CD8-positive, alpha-beta memory T cell (primary cell): Measurements from ENCODE around the gene OR10G3. TPM values are rescaled to one million over a fixed set of nuclear protein-coding genes. Genes with fewer than 3 reads are reported as not detected.
"Not testable (repeated sequence)": the region's sequence is repeated elsewhere in the genome, so short reads cannot be mapped to it uniquely, and the experiment has no call there.

Experiments used
- CTCF ChIA-PET: fragments of 350-600 bp; sonication (Branson Sonifier 250); formaldehyde crosslinking; loops from one replicate; lab custom pipeline; 2021; ENCODE audit warnings: antibody characterized with exemption; lab: Charles Lee
- POLR2A ChIA-PET: fragments of 350-600 bp; sonication (Branson Sonifier 250); formaldehyde crosslinking; loops from one replicate; lab custom pipeline; 2021; ENCODE audit warnings: antibody characterized with exemption; lab: Charles Lee
- DNase-seq, 5 donors: peaks; one replicate each; pipeline versions ENCODE4 v3.0.0 to v3.0.0-alpha.2; 2020 to 2022; ENCODE audit warnings: mixed read lengths in 1 of 5
- H3K27ac ChIP-seq: one replicate; pipeline ENCODE4 v1.7.0; 2013; ENCODE audit warnings: low read depth, mild to moderate bottlenecking, low read length, moderate library complexity
- H3K27me3 ChIP-seq: 2 replicates; pipeline ENCODE4 v1.7.0; 2013; ENCODE audit warnings: low read length, mild to moderate bottlenecking; ENCODE audit not compliant: insufficient read depth, poor library complexity, severe bottlenecking
- H3K36me3 ChIP-seq: 2 replicates; pipeline ENCODE4 v1.7.0; 2013; ENCODE audit warnings: mild to moderate bottlenecking, low read length, moderate library complexity; ENCODE audit not compliant: insufficient read depth
- H3K4me1 ChIP-seq: 2 replicates; pipeline ENCODE4 v1.7.0; 2013; ENCODE audit warnings: mild to moderate bottlenecking, low read length, moderate library complexity; ENCODE audit not compliant: insufficient read depth
- H3K4me3 ChIP-seq: 2 replicates; pipeline ENCODE4 v1.7.0; 2013; ENCODE audit warnings: mild to moderate bottlenecking, low read length
- H3K9me3 ChIP-seq: 2 replicates; pipeline ENCODE4 v1.7.0; 2013; ENCODE audit warnings: mild to moderate bottlenecking, low read length
- H3K27ac Mint-ChIP-seq, 8 donors: one replicate each; pipeline ENCODE4 v1.8.0; 2020 to 2021; ENCODE audit warnings: mixed read lengths in 8 of 8, mild to moderate bottlenecking in 6 of 8, inconsistent platforms in 3 of 8, moderate library complexity in 3 of 8
- H3K27me3 Mint-ChIP-seq, 2 donors: one replicate each; pipeline ENCODE4 v1.8.0; 2020 to 2021; ENCODE audit warnings: mixed read lengths in 2 of 2, mild to moderate bottlenecking in 1 of 2, moderate library complexity in 1 of 2
- H3K36me3 Mint-ChIP-seq, 3 donors: one replicate each; pipeline ENCODE4 v1.8.0; 2020 to 2021; ENCODE audit warnings: mixed read lengths in 3 of 3, inconsistent platforms in 1 of 3, mild to moderate bottlenecking in 1 of 3
- H3K4me1 Mint-ChIP-seq, 3 donors: one replicate each; pipeline ENCODE4 v1.8.0; 2020 to 2021; ENCODE audit warnings: mixed read lengths in 3 of 3, inconsistent platforms in 1 of 3, mild to moderate bottlenecking in 1 of 3
- H3K4me3 Mint-ChIP-seq, 7 donors: one replicate each; pipeline ENCODE4 v1.8.0; 2020 to 2021; ENCODE audit warnings: mixed read lengths in 7 of 7, mild to moderate bottlenecking in 6 of 7, moderate library complexity in 4 of 7, inconsistent platforms in 2 of 7
- H3K9me3 Mint-ChIP-seq, 5 donors: one replicate each; pipeline ENCODE4 v1.8.0; 2020 to 2022; ENCODE audit warnings: mixed read lengths in 5 of 5, mild to moderate bottlenecking in 3 of 5, moderate library complexity in 2 of 5, inconsistent platforms in 1 of 5
- polyA plus RNA-seq: library from polyadenylated mRNA; unstranded; fragments of 300-500 nt; fragmentation: Illumina TruSeq; gene quantifications from one replicate; pipeline ENCODE4 v1.2.3, GENCODE V29; 2021
- total RNA-seq, 2 experiments: library from RNA; stranded (reverse); gene quantifications; one replicate each; pipeline ENCODE4 v1.2.3, GENCODE V29; 2021

The OR10G3 gene, protein sequence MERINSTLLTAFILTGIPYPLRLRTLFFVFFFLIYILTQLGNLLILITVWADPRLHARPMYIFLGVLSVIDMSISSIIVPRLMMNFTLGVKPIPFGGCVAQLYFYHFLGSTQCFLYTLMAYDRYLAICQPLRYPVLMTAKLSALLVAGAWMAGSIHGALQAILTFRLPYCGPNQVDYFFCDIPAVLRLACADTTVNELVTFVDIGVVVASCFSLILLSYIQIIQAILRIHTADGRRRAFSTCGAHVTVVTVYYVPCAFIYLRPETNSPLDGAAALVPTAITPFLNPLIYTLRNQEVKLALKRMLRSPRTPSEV
- total RNA-seq = not detected
- polyA plus RNA-seq = not detected

DNA sequence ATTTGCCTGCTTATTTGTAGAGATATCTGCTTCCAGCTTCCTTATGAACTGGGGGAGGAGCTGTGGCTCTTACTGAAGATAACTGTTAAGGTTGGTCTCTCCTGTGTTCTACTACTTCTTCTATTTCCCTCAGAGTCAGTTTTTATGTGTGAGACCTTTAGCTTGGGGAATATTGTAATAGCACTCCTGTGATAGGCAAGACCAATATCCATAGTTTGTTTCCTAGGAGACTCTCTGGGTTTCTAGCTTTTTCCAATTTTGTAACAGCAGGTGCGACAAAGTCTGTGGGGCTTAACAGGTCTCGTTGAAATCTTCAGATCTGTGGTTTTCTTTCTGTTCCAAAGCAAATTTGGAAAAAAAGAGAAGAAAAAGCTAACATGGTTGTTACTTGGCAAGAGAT lies at the start of gene OR10G3:
Gene OR10G3 (minus strand): TSS at position 101 of the 400 bp plus-strand sequence. CDS start 9,332 bp downstream, outside the sequence.
- H3K27ac ChIP-seq = no peak within 1 kb of the TSS
- H3K9me3 ChIP-seq = no peaks in the 10 kb centered on the region
- ChIA-PET POLR2A (no interaction called here), CTCF (no interaction called here)
- Mint-ChIP-seq H3K4me1 (no peaks in the 10 kb centered on the region), H3K4me3 (no peak within 1 kb of the TSS), H3K27ac (peak within 1 kb of the TSS in 1 of 8 donors; percentile 48), H3K36me3 (no peaks in the 10 kb centered on the region), H3K9me3 (no peaks in the 10 kb centered on the region), H3K27me3 (peaks cover 5 to 31% of the 10 kb centered on the region in 2 donors)
- H3K27me3 ChIP-seq = no peaks in the 10 kb centered on the region
- H3K4me1 ChIP-seq = no peaks in the 10 kb centered on the region
- DNase-seq = no peak
- H3K36me3 ChIP-seq = no peaks in the 10 kb centered on the region
- no peak within 1 kb of the TSS for H3K4me3 ChIP-seq

DNA sequence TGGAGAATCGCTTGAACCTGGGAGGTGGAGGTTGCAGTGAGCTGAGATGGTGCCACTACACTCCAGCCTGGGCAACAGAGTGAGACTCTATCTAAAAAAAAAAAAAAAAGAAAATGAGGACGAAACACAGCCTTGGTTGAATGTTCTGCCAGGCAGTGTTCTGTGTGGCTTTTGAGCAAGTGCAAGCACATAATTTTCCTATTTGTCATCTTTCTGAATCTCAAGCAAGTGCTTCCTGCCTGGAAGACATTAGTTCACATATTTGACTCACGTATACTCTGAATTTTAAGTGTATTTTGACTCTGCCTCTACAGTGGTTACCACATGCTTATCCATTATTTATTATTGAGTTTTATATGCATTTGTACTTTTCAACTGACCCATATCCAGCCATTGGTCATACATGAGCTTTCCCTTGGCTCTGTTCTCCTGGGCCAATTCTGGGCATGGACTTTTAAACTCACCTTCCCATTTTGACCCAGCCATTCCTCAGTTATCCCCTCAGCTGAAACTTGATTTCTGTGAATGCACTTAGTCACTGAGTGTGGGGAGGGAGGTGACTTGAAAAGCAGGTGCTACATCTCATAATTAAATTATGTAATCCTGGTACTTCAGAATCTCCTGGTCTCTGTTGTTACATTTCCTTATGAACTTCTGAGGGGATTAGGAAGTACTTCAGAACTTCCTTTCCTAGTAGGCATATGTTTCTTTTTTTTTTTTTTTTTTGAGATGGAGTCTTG lies 46.8 kb upstream of the OR10G3 start:
- Mint-ChIP-seq H3K4me1 (no peaks in the 10 kb centered on the region), H3K4me3 (no peak overlapping the region), H3K9me3 (peaks cover 0 to 3% (median 0%) of the 10 kb centered on the region in 5 donors), H3K27ac (no peak overlapping the region), H3K27me3 (peaks cover 7 to 28% of the 10 kb centered on the region in 2 donors), H3K36me3 (peaks cover 0 to 10% (median 4%) of the 10 kb centered on the region in 3 donors)
- H3K27ac ChIP-seq = no peak overlapping the region
- no peaks in the 10 kb centered on the region for H3K4me1 ChIP-seq
- H3K27me3 ChIP-seq = no peaks in the 10 kb centered on the region
- CTCF ChIA-PET = no interaction called here
- DNase-seq = no peak
- POLR2A ChIA-PET = no interaction called here
- no peaks in the 10 kb centered on the region for H3K36me3 ChIP-seq
- H3K4me3 ChIP-seq = no peak overlapping the region
- no peaks in the 10 kb centered on the region for H3K9me3 ChIP-seq

DNA sequence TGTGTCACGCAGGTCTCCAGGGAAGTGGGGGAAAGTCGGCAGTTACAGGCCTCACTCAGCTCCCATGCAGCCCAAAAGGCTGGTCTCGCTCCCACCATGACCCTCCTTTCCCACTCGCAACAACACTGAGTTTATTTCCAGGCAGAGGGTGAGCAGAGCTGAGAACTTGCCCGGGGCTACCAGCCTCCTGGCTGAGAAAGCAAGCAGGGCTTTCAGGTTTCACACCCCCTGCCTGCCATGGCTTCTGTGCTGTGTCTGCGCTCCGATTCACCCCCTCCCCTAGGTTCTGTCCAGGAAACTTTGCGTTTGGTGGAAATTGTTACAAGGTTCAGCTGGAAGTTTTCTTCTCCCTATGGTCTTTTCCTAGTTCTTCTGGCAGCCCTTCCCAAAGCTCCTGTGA lies 37.7 kb upstream of the OR10G3 start:
- H3K4me1 ChIP-seq = no peaks in the 10 kb centered on the region
- no peaks in the 10 kb centered on the region for H3K36me3 Mint-ChIP-seq
- peaks cover 4% of the 10 kb centered on the region for H3K27me3 ChIP-seq
- H3K27me3 Mint-ChIP-seq = peaks cover 19 to 54% of the 10 kb centered on the region in 2 donors
- H3K4me1 Mint-ChIP-seq = peaks cover 0 to 6% (median 0%) of the 10 kb centered on the region in 3 donors
- H3K27ac Mint-ChIP-seq = no peak overlapping the region
- H3K4me3 ChIP-seq = no peak overlapping the region
- no peak for DNase-seq
- POLR2A ChIA-PET = no interaction called here
- H3K36me3 ChIP-seq = no peaks in the 10 kb centered on the region
- CTCF ChIA-PET = interaction anchor here (0.6 kb wide), 1 partner anchor 8 kb away, joined by 3 read pairs; no protein-coding TSS in a partner anchor
- H3K9me3 ChIP-seq = no peaks in the 10 kb centered on the region
- H3K27ac ChIP-seq = no peak overlapping the region
- peak overlapping the region in 1 of 7 donors; percentile 26 for H3K4me3 Mint-ChIP-seq
- no peaks in the 10 kb centered on the region for H3K9me3 Mint-ChIP-seq

DNA sequence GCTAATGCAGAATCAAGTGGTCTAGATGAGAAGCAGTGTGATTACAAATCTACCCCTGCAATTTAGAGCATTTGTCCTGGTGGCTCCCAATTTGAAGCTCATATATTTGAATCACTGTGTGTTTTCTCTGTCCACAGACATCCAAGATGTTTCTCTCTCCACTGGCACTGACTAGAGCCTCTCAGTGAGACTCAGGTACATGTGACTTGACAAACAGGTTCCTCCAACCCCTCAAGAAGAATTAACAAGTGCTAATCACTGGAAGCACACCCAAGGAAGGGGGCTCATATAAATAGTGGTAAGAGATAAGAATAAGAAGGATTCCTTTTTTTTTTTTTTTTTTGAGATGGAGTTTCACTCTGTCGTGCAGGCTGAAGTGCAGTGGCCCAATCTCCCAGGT lies 34.4 kb upstream of the OR10G3 start:
- Histone ChIP-seq H3K27ac (no peak overlapping the region), H3K4me1 (no peaks in the 10 kb centered on the region), H3K27me3 (peaks cover 4% of the 10 kb centered on the region), H3K4me3 (no peak overlapping the region), H3K36me3 (no peaks in the 10 kb centered on the region), H3K9me3 (no peaks in the 10 kb centered on the region)
- H3K4me1 Mint-ChIP-seq = peaks cover 0 to 6% (median 0%) of the 10 kb centered on the region in 3 donors
- no peaks in the 10 kb centered on the region for H3K9me3 Mint-ChIP-seq
- no peak overlapping the region for H3K27ac Mint-ChIP-seq
- ChIA-PET POLR2A (no interaction called here), CTCF (no interaction called here)
- DNase-seq = no peak
- H3K4me3 Mint-ChIP-seq = no peak overlapping the region
- peaks cover 8 to 46% of the 10 kb centered on the region in 2 donors for H3K27me3 Mint-ChIP-seq
- H3K36me3 Mint-ChIP-seq = no peaks in the 10 kb centered on the region

DNA sequence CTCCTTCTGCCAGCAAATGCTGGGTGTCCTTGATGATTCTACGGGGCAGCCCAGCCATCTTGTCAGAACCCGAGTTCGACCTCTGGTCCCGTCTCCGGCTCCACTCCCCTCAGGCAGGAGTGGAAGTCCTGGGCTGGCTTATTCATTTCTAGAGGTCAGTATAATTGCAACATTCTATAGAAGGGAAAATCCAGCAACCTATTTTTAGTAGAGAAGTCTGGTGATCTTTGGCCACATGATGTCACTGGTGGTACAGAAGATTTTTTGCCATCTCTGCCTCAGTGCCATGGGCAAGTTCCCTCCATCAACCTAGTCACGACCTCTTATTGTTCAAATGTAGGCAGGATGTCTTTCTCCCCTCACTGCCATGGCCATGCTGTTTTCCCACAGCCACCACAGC lies 32.4 kb upstream of the OR10G3 start:
- CTCF ChIA-PET = no interaction called here
- Histone ChIP-seq H3K9me3 (no peaks in the 10 kb centered on the region), H3K36me3 (no peaks in the 10 kb centered on the region), H3K4me1 (no peaks in the 10 kb centered on the region), H3K27ac (no peak overlapping the region), H3K4me3 (no peak overlapping the region), H3K27me3 (peaks cover 4% of the 10 kb centered on the region)
- DNase-seq = no peak
- Mint-ChIP-seq H3K4me1 (no peaks in the 10 kb centered on the region), H3K27me3 (peaks cover 7 to 36% of the 10 kb centered on the region in 2 donors), H3K27ac (peak overlapping the region in 1 of 8 donors; percentile 69), H3K9me3 (no peaks in the 10 kb centered on the region), H3K36me3 (no peaks in the 10 kb centered on the region), H3K4me3 (no peak overlapping the region)
- POLR2A ChIA-PET = no interaction called here

DNA sequence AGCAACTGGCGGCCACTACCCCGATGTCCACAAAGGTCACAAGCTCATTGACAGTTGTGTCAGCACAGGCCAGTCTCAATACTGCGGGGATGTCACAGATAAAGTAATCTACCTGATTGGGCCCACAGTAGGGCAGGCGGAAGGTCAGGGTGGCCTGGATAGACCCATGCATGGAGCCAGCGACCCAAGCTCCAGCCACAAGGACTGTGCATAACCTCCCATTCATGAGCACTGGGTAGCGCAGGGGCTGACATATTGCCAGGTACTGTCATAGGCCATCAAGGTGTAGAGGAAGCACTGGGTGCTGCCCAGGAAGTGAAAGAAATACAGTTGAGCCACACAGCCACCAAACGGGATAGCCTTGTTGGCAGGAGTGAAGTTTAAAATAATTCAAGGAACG lies 22.3 kb upstream of the OR10G3 start:
- H3K4me3 Mint-ChIP-seq, H3K36me3 ChIP-seq, H3K9me3 Mint-ChIP-seq, POLR2A ChIA-PET, H3K27ac ChIP-seq, CTCF ChIA-PET, H3K9me3 ChIP-seq, H3K4me3 ChIP-seq, H3K27ac Mint-ChIP-seq, H3K27me3 ChIP-seq, H3K4me1 Mint-ChIP-seq, H3K36me3 Mint-ChIP-seq, DNase-seq, H3K4me1 ChIP-seq: not testable (repeated sequence)
- H3K27me3 Mint-ChIP-seq = peaks cover 0 to 13% of the 10 kb centered on the region in 2 donors

DNA sequence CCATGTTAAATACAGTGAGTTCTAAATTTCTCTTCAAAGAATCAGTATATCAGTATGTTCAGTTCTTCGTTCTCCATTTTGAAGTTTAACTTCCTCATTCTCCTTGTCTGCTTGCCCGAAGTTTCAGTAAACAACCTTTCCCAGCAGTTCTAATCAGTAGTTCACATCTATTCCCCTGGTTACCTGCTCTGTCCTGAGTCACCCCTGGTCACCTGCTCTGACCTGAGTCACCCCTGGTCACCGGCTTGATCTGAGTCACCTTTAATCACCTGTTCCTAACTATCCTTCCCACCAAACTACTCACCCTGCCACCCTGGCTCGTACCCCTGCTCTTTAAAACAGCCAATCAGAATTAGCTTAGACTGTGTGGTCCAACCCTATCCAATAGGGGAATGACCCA lies 9.4 kb upstream of the OR10G3 start:
- ChIA-PET CTCF (no interaction called here), POLR2A (no interaction called here)
- no peak overlapping the region for H3K4me3 ChIP-seq
- H3K4me3 Mint-ChIP-seq = no peak overlapping the region
- peaks cover 29 to 44% of the 10 kb centered on the region in 2 donors for H3K27me3 Mint-ChIP-seq
- H3K27me3 ChIP-seq = no peaks in the 10 kb centered on the region
- no peak overlapping the region for H3K27ac Mint-ChIP-seq
- H3K4me1 ChIP-seq = no peaks in the 10 kb centered on the region
- peaks cover 2 to 19% (median 3%) of the 10 kb centered on the region in 3 donors for H3K36me3 Mint-ChIP-seq
- no peak for DNase-seq
- H3K9me3 Mint-ChIP-seq = peaks cover 14 to 22% (median 21%) of the 10 kb centered on the region in 5 donors
- no peaks in the 10 kb centered on the region for H3K4me1 Mint-ChIP-seq
- no peaks in the 10 kb centered on the region for H3K36me3 ChIP-seq
- H3K9me3 ChIP-seq = peaks cover 7% of the 10 kb centered on the region
- no peak overlapping the region for H3K27ac ChIP-seq

DNA sequence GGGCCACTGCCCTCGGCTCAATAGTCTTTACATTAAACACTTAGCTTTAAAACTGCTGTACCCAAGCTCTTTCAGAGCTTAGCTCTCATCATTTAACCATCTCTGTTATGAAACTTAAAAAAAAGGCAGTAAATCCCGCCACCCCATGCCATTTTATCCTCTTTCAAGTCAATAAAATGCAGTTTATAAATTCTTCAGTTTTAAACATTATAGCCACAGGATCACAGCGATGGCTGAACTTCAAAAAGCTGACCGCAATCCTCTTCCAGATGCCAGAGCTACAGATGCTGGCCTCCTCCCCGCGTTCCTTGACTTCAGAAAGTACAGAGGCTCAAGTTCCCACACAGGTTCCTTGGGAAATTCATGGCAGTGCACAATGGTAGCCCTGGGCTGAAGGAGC lies 4.2 kb downstream of the OR10G3 start:
- POLR2A ChIA-PET = no interaction called here

More for the DNA sequence above, 4.2 kb downstream of the OR10G3 start:
- Mint-ChIP-seq H3K4me3 (no peak overlapping the region), H3K27me3 (peaks cover 13 to 31% of the 10 kb centered on the region in 2 donors), H3K36me3 (peaks cover 0 to 4% (median 0%) of the 10 kb centered on the region in 3 donors), H3K27ac (no peak overlapping the region), H3K9me3 (peaks cover 0 to 5% (median 0%) of the 10 kb centered on the region in 5 donors), H3K4me1 (no peaks in the 10 kb centered on the region)
- H3K4me1 ChIP-seq = no peaks in the 10 kb centered on the region
- CTCF ChIA-PET = interaction anchor here (0.7 to 1.3 kb wide), 2 partner anchors 16 to 19 kb away, joined by 3 read pairs; no protein-coding TSS in a partner anchor
- no peak overlapping the region for H3K27ac ChIP-seq
- no peaks in the 10 kb centered on the region for H3K36me3 ChIP-seq
- no peaks in the 10 kb centered on the region for H3K27me3 ChIP-seq
- no peak overlapping the region for H3K4me3 ChIP-seq
- H3K9me3 ChIP-seq = no peaks in the 10 kb centered on the region
- DNase-seq = no peak
